Lower leg skin (tissue), 4 donors: ENCODE results near the gene MXI1. TPM values are rescaled to one million over a fixed set of nuclear protein-coding genes. Genes with fewer than 3 reads are reported as not detected.

Experiments
- DNase-seq, 2 donors: peaks; one replicate each; pipeline ENCODE4 v3.0.0-alpha.2; 2019; ENCODE audit warnings: low spot score in 2 of 2
- H3K4me3 ChIP-seq: fragments of 200-600 bp; sonication (generic); 2 replicates; pipeline ENCODE4 v1.5.1; 2017; ENCODE audit warnings: mild to moderate bottlenecking, low read depth; ENCODE audit not compliant: poor library complexity, severe bottlenecking
- POLR2A ChIP-seq, 2 donors: fragments of 450-650 bp; IDR thresholded peaks; one replicate each; pipeline ENCODE4 v1.6.1; 2016 to 2017; ENCODE audit warnings: antibody characterized with exemption in 2 of 2, mild to moderate bottlenecking in 1 of 2, moderate library complexity in 1 of 2
- WGBS, 2 donors: methylation state at CpG; one replicate each; pipeline ENCODE4 v1.1.5; 2018; 5-methylcytosine and 5-hydroxymethylcytosine counted together
- intact Hi-C: fragments of 100-400 bp; cut with DNase I; formaldehyde crosslinking; loops from one replicate; pipeline ENCODE4 v1.15.0; 2023; ENCODE audit warnings: low total_unique reads
- total RNA-seq, 4 donors: library from RNA; depleted of rRNA; stranded (reverse); fragments of >200 nt; gene quantifications; one replicate each; pipeline ENCODE4 v1.1.0, GENCODE V29; 2016
- TF ChIP-seq, protein P1 (sequence below), 3 donors: fragments of 450-650 bp; IDR thresholded peaks; one replicate each; pipeline ENCODE4 v1.5.1; 2016; ENCODE audit warnings: antibody characterized with exemption in 3 of 3, mild to moderate bottlenecking in 3 of 3, moderate library complexity in 2 of 3

MXI1 gene
- total RNA-seq, 4 donors from 2014 or later = 83.9 to 112 (median 99.3) TPM

DNA sequence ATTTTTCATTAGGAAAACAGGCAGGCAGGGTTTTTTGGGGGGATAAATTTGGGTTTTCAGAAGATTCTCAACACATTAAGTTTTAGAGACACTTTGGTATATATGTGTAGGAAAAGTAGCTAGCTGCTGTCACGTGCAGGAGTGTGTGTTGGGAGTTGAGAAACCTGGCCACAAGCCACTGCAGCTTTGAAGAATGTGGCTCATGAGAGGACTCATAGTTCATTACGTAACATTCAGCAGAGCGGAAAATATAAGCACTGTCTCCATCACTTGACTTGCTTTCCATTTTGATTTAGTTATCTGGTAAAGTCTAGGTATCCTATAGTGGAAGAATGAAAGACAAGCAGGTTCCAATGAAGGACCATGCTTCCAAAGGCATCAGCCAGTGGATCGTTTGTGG is 66.1 kb downstream of the MXI1 start:
- no peak overlapping the region for H3K4me3 ChIP-seq
- peak; percentile 73 to 88 for DNase-seq
- intact Hi-C loops = no loop called here
- WGBS, 2 donors = 39 to 41% methylated on average over 4 of the region's 4 CpGs
- TF ChIP-seq POLR2A (IDR thresholded peaks at IDR 0.05) = no peak
- TF ChIP-seq, protein P1, sequence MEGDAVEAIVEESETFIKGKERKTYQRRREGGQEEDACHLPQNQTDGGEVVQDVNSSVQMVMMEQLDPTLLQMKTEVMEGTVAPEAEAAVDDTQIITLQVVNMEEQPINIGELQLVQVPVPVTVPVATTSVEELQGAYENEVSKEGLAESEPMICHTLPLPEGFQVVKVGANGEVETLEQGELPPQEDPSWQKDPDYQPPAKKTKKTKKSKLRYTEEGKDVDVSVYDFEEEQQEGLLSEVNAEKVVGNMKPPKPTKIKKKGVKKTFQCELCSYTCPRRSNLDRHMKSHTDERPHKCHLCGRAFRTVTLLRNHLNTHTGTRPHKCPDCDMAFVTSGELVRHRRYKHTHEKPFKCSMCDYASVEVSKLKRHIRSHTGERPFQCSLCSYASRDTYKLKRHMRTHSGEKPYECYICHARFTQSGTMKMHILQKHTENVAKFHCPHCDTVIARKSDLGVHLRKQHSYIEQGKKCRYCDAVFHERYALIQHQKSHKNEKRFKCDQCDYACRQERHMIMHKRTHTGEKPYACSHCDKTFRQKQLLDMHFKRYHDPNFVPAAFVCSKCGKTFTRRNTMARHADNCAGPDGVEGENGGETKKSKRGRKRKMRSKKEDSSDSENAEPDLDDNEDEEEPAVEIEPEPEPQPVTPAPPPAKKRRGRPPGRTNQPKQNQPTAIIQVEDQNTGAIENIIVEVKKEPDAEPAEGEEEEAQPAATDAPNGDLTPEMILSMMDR (IDR thresholded peaks at IDR 0.05) = no peak

DNA sequence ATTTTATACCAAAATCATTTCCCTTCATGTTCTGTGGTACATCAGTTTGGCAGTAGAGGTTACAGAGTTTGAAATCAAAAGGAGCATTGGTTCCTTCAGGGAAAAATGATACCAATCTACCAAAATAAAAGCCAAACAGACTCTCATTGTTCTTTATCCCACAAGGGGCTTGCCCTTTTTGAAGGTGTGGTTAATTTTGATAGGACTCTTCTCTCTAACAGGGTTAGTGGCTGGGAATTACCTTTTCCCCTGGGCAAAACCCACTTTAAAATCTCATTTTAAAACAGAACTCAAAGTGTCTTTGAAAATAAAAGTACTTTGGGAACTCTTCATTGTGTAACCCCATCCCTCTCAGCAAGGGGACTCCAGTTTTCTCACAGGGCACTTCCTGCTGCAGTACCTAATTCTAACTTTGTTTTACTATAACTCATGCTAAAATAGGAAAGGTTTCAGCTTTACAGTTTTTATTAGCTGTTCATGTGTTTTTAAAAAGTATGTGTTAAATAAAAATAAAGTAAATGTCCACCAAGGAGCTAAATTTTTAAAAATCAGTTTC is 66.7 kb downstream of the MXI1 start:
- intact Hi-C loops = no loop called here
- H3K4me3 ChIP-seq = no peak overlapping the region

GRCh38 chr10:110274647-110275046 is 67.2 kb downstream of the MXI1 start:
- no peak overlapping the region for H3K4me3 ChIP-seq
- no peak for DNase-seq
- TF ChIP-seq, protein P1 (IDR thresholded peaks at IDR 0.05) = no peak
- TF ChIP-seq POLR2A (IDR thresholded peaks at IDR 0.05) = no peak
- 84 to 92% methylated on average over 6 of the region's 6 CpGs for WGBS, 2 donors
- intact Hi-C loops = loop anchor here (5.0 kb wide), 1 partner anchor 137 kb away; no protein-coding TSS in a partner anchor

More for the DNA sequence above, 66.7 kb downstream of the MXI1 start:
- DNase-seq = no peak
- no peak for TF ChIP-seq POLR2A (IDR thresholded peaks at IDR 0.05)
- TF ChIP-seq, protein P1 (IDR thresholded peaks at IDR 0.05) = no peak

GRCh38 chr10:110275128-110275729 is 67.8 kb downstream of the MXI1 start:
- H3K4me3 ChIP-seq = no peak overlapping the region
- no peak for DNase-seq
- 63 to 65% methylated on average over 2 of the region's 2 CpGs for WGBS, 2 donors
- TF ChIP-seq, protein P1 (IDR thresholded peaks at IDR 0.05) = no peak
- no peak for TF ChIP-seq POLR2A (IDR thresholded peaks at IDR 0.05)
- intact Hi-C loops = loop anchor here (5.0 kb wide), 1 partner anchor 138 kb away; no protein-coding TSS in a partner anchor

DNA sequence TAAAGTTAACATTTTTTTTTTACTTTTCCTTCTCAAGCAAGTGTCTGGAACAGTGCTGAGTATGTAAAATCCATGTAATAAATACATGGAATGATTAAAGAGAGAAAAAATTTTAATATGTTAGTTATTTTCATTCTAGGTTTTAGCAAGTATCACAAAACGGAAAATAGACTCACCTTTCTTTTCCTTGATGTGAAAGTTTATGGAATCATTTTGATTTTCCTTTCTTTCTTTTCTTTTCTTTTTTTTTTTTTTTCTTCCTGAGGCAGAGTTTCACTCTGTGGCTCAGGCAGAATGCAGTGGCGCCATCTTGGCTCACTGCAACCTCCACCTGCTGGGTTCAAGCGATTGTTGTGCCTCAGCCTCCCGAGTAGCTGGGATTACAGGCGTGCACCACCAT is 69.2 kb downstream of the MXI1 start:
- DNase-seq = no peak
- 94 to 99% methylated on average over 5 of the region's 5 CpGs for WGBS, 2 donors
- intact Hi-C loops = loop anchor here (5.0 kb wide), 1 partner anchor 139 kb away; no protein-coding TSS in a partner anchor
- no peak overlapping the region for H3K4me3 ChIP-seq
- TF ChIP-seq, protein P1 (IDR thresholded peaks at IDR 0.05) = no peak
- no peak for TF ChIP-seq POLR2A (IDR thresholded peaks at IDR 0.05)
